NCI-H524 treated with DMSO at 0.1 percent for 48 hours (cell line): ENCODE data around the gene GPC3.

Experiments
- DNase-seq: peaks from one replicate; lab custom pipeline; 2025; lab: John Stamatoyannopoulos, UW

Gene GPC3

GRCh38 chrX:133840415-133840814 lies 145.0 kb downstream of the GPC3 start:
- no peak for DNase-seq

DNA sequence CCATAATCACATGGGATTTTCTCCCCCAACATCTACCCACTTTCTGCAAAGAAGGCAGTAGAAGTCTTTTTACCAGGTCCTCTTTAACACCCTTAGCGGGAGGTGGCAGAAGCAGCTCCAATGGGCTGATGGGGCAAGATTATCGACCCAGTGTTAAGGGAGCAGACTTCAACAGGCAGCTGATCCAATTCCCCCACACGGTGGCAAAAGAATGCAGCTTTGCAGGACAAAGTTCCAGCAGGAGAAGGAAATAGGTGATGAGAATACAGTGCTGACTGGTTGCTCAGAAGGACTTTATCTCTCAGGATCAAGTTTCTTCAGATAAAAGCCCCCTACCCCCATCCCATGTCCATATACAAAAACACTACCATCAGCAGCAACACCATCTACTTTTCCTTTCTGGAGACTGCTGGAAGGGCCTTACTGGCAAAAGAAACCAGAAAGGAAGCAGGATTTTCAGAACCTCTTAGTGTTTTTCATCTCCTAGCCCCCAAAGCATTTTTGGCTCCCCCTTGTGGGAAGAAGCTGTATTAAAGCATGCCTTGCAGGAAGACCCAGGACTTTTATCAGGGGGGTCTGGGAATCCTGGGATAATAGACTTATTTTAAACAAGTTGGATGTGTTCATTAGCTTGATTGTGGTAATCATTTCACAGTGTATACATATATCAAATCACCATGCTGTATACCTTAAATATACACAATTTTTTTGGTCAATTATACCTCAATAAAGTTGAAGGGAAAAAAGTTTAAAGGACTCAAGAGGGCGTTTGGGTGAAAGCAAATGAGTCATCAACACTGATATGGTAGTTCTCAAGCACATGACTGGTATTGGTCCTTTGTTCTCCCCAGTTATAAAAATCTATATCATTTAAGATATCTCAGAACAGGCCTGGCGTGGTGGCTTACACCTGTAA lies 146.4 kb downstream of the GPC3 start:
- no peak for DNase-seq

GRCh38 chrX:133837091-133837490 lies 148.3 kb downstream of the GPC3 start:
- no peak for DNase-seq

- DNase-seq, result no peak
These were observed 148.8 kb downstream of the GPC3 start for GRCh38 chrX:133836561-133836960.

DNA sequence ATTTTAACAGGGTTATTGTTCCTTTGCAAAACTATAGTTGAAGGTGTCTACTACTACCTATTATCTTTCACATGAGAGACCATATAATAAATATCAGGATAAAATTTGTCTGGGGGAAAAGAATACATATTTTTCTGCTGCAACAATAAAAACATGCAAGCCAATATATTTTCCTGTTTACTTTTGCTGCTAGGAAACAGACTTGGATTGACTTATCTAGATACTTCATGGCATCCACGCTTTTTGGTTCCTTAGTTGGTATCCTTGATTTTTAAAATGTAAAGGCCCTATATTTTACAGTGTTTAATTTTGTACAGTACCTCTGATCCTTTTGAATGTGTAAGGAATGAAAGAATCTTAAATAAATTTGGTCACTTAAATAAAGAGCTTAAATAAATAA lies 150.6 kb downstream of the GPC3 start:
- no peak for DNase-seq

GRCh38 chrX:133819546-133819945 lies 165.8 kb downstream of the GPC3 start:
- no peak for DNase-seq

DNA sequence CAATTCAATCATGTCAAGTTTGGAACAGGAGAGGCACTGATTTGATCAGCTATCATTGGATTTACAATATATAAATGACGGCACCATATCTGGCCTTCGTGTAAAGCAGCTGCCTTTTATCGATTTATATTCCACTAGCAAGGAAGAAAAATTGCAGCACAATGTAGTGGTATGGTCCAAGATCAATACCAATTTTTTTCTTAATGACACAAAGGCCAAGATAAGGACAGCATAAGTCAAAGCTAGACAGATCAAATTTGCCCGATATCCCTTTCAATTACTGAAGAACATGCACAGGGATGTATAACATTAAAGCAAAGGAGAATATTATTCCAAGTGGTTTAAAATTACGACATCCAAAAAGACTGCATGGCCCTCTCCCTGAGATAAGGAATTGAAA lies 167.4 kb downstream of the GPC3 start:
- DNase-seq, result no peak

DNA sequence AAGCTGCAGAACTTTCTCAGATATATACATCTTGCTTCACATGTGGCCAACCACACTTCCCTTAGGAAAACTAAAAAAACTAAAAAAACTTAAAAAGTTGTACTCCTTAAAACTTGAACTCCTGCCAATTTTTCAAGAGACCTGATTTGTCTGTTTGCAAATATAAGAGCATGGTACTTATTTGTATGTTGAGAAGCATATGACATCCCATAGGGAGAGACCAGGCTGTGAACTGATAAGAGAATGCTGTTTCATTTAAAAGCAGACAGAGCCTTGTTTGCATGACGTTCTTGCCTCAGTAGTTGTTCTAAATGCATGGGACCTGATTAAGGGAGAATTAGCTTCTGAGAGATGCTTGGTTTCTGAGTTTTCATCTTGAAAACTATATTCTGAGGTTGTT lies 169.9 kb downstream of the GPC3 start:
- DNase-seq, result no peak

- DNase-seq, result no peak
These were observed 171.4 kb downstream of the GPC3 start for GRCh38 chrX:133813971-133814370.

DNA sequence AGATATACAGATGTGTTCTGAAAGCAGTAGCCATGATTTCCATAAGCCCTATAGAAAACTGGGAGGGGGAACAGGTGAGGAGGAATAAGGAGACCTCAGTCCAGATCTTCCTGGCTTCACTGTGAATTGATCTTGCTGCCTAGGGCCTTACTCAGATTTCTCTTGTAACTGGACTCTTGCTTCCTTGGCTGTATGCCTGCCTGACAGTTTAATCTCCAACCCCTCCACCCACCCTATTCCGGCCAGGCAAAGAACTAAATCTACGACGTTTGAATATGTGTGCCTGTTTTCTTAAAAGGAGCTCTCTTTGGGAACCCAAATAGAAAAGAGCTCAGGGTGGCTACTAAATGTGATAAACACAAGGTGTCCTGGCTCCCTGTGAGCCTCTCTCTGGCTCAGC lies 173.0 kb downstream of the GPC3 start:
- DNase-seq, result no peak

GRCh38 chrX:133810925-133811324 lies 174.5 kb downstream of the GPC3 start:
- no peak for DNase-seq

DNA sequence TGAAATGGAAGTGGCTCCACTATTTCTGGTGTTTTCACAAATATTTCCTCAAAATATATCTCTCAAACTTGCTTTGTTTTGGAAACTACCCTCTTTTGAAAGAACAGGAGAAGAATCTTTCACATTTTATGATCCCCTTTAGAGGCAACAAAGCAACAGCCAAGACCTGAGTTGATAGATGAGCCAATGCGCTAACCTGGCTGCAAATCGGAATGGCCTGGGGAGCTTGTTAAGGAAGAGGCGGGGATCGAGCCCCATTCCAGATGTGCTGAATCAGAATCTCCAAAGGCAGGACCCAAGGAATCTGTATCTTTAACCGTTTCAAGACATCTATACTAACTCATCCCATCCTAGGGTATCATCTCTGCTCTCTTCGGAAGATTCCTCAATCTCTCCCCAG lies 181.3 kb downstream of the GPC3 start:
- DNase-seq, result no peak

- DNase-seq, result no peak
These were observed 189.1 kb downstream of the GPC3 start for GRCh38 chrX:133796282-133796681.

- DNase-seq, result no peak
These were observed 191.3 kb downstream of the GPC3 start for GRCh38 chrX:133794126-133794525.

DNA sequence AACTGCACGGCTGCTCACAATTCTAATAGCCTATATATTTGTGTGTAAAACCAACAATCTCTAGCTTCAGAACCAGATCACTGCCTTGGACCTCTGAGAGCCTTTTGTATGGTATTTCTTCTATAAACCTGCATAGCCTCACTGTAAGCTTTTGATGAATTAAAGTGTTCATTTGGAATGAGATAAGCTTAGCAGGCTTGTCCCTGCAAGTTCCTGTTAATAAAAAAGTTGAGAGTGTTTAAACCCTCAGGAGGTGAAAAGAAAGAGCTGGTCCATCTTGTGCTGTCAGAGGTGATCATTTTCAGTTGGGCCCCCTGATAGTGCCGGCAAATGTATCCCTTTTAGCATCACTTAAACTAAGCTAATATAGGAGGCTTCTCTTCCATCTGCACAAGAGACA lies 191.8 kb downstream of the GPC3 start:
- no peak for DNase-seq

- DNase-seq, result peak; percentile 91
These were observed 193.0 kb downstream of the GPC3 start for GRCh38 chrX:133792198-133792953.

GRCh38 chrX:133789829-133790228 lies 195.6 kb downstream of the GPC3 start:
- no peak for DNase-seq

DNA sequence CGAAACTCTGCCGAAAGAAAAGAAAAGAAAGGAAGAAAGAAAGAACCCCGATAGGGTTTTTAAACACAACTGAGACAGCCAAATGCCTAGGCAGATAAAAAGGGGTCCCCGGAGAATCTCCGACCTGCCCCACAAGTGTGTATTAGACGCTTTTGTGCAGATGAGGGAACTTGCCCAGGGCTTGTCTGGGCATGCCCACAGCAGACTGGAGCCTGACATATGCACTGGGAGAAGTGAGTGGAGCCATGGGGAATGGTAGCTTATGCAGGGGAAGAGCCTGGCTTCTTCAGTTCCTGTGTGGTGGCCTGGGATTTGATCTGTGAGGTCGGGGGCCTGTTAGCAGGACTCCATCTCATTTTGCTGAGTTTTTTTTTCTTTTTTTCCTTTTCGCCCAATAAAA lies 199.0 kb downstream of the GPC3 start:
- no peak for DNase-seq

GRCh38 chrX:133783274-133783673 lies 202.1 kb downstream of the GPC3 start:
- no peak for DNase-seq

DNA sequence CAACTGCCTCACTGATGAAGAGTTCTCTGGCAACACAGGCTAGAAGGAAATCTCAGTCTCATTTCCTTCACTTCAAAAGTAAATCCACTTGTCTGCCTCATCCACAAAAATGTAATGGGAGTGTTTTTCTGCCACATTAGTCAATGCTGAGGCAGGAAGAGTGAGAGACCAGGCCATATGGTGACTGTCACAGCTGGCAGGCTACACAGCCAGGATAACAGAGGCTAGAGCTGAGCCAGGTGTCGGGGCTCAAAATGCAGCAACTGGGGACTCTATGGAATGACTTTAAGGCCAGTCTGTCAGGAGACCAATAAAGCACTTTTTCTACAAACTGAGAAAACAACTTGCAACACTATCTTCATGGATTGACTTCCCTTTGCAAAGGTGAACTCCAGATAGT lies 204.2 kb downstream of the GPC3 start:
- peak; percentile 58 for DNase-seq

DNA sequence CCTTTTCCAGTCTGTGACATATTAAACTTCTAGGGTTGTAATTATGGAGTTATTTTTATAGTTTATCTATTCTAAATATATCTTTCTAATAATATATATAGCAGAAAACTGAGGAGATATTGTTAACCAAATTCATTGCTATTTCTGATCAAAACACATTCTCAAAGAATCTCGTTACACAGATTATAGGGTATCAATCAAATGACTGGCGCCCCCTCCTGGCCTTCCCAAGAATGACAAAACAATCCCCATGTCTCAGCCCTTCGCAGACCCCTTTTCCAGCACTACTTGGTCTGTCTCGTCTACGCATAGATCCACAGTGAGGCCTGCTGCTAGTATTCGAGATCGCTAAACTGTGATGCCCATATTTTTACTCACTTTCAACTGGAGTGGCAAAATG lies 209.3 kb downstream of the GPC3 start:
- no peak for DNase-seq

DNA sequence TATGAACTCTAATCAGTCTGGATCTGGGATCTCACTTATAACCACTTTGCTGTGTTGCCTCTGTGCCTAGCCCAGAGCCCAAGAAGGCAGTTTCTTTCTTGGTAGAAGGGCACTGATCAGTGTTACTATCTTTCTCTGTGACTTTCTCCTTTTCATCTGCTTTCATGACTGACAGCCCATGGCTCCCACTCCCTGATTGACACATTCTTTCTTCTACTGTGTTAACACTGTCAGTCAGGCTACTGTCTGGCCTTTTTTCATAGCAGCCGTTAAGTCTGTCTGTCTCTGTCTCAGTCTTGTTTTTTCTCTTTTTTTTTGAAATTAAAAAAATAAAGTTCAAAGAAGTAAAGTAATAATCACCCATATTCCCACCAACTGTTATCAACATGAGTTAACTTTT lies 210.6 kb downstream of the GPC3 start:
- DNase-seq, result no peak

DNA sequence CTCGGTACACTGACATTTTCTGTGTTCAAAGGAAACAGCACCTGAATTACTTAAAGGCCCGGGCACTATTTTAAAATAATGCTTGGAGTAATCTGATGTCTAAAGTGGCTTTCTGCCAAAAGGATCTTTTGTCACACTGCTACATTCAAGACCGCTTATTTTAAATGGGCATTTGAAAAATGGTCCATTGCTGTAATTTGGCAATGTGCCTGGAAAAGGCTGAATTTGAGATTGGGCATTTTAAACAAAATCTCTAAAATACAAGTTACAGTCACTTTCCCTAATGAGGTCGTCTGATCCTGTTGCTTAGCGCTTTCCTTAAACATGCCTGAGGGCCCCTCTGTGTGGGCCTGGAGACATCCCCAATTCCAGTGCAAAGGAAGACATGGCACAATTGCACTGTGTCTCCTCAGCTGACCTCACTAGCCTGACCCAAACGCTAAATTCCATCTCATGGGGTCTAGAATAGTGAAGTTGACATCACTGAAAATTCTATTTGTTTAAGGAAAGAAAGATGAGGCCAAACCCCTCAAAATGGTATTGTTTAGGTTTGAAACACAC lies 214.2 kb downstream of the GPC3 start:
- no peak for DNase-seq
